OCI-LY3 (cell line): ENCODE results near the gene CASK.

Experiments used
- H2AFZ ChIP-seq: fragments of 200-600, 300-600 bp; shearing (Covaris generic); 2 replicates; pipeline ENCODE4 v1.6.0; 2014; ENCODE audit warnings: antibody characterized with exemption, low read depth, low read length
- H3K27ac ChIP-seq: fragments of 200-600, 300-600 bp; sonication (generic); 2 replicates; pipeline ENCODE4 v1.5.1; 2014; ENCODE audit warnings: mild to moderate bottlenecking, low read length, moderate library complexity, mixed read lengths
- H3K27me3 ChIP-seq: fragments of 200-600, 300-600 bp; sonication (generic); 2 replicates; pipeline ENCODE4 v1.6.1; 2014; ENCODE audit warnings: low read depth, low read length, mixed read lengths
- H3K36me3 ChIP-seq: fragments of 200-600, 300-600 bp; sonication (generic); replicated peaks from 2 replicates; pipeline ENCODE3; 2014; ENCODE audit warnings: low read depth, low read length, mixed read lengths
- H3K4me1 ChIP-seq: fragments of 300-600, 200-600 bp; sonication (generic); 2 replicates; pipeline ENCODE4 v1.6.1; 2014; ENCODE audit warnings: low read length, mixed read lengths
- H3K4me2 ChIP-seq: fragments of 200-600, 300-600 bp; sonication (generic); 2 replicates; pipeline ENCODE4 v1.6.1; 2014; ENCODE audit warnings: low read length, mixed read lengths
- H3K4me3 ChIP-seq: fragments of 300-600, 200-600 bp; sonication (generic); 2 replicates; pipeline ENCODE4 v1.5.1; 2014; ENCODE audit warnings: antibody characterized with exemption, mild to moderate bottlenecking, low read length, moderate library complexity
- H3K79me2 ChIP-seq: fragments of 300-600, 200-600 bp; shearing (Covaris generic); 2 replicates; pipeline ENCODE4 v1.6.1; 2014; ENCODE audit warnings: mild to moderate bottlenecking, low read length, mixed read lengths
- H3K9ac ChIP-seq: fragments of 300-600, 200-600 bp; shearing (Covaris generic); 2 replicates; pipeline ENCODE4 v1.6.0; 2014; ENCODE audit warnings: mild to moderate bottlenecking, low read length, moderate library complexity
- H3K9me3 ChIP-seq: fragments of 200-600, 300-600 bp; shearing (Covaris generic); 2 replicates; pipeline ENCODE4 v1.6.1; 2014; ENCODE audit warnings: low read length, mixed read lengths; ENCODE audit not compliant: insufficient read depth
- H4K20me1 ChIP-seq: fragments of 200-600, 300-600 bp; sonication (generic); 2 replicates; pipeline ENCODE4 v1.6.1; 2016; ENCODE audit warnings: low read length, mixed read lengths; ENCODE audit not compliant: insufficient read depth
- CTCF ChIP-seq: fragments of 200-600, 300-600 bp; sonication (generic); IDR thresholded peaks from 2 replicates; pipeline ENCODE4 v1.5.1; 2014; ENCODE audit warnings: antibody characterized with exemption, low read length, low read depth
- EZH2phosphoT487 ChIP-seq: fragments of 200-600 bp; shearing (Covaris generic); IDR thresholded peaks from 2 replicates; pipeline ENCODE4 v1.6.1; 2018; ENCODE audit warnings: antibody characterized with exemption, mixed run types, low read depth

The CASK gene

GRCh38 chrX:41862562-41863184 lies 60.7 kb downstream of the CASK start:
- Histone ChIP-seq H4K20me1 (peaks cover 24% of the 10 kb centered on the region; the same call in 1 of the 2 replicates), H3K9me3 (no peaks in the 10 kb centered on the region), H3K27ac (no peak overlapping the region), H3K9ac (no peak overlapping the region), H3K36me3 (no peaks in the 10 kb centered on the region), H3K27me3 (no peaks in the 10 kb centered on the region), H3K4me1 (peaks cover 9% of the 10 kb centered on the region; the same call in 1 of the 2 replicates), H2AFZ (no peak overlapping the region), H3K4me3 (no peak overlapping the region), H3K4me2 (no peak overlapping the region), H3K79me2 (peaks cover 59% of the 10 kb centered on the region)
- TF ChIP-seq EZH2phosphoT487 (no peak), CTCF (no peak)

GRCh38 chrX:41858161-41858775 lies 65.1 kb downstream of the CASK start:
- Histone ChIP-seq H3K9me3 (no peaks in the 10 kb centered on the region), H3K27ac (no peak overlapping the region), H3K9ac (no peak overlapping the region), H3K79me2 (peaks cover 77% of the 10 kb centered on the region), H3K36me3 (no peaks in the 10 kb centered on the region), H3K27me3 (no peaks in the 10 kb centered on the region), H3K4me1 (peaks cover 26% of the 10 kb centered on the region), H3K4me2 (no peak overlapping the region), H2AFZ (no peak overlapping the region), H3K4me3 (no peak overlapping the region), H4K20me1 (peaks cover 35% of the 10 kb centered on the region)
- TF ChIP-seq CTCF = no peak
- no peak for TF ChIP-seq EZH2phosphoT487

DNA sequence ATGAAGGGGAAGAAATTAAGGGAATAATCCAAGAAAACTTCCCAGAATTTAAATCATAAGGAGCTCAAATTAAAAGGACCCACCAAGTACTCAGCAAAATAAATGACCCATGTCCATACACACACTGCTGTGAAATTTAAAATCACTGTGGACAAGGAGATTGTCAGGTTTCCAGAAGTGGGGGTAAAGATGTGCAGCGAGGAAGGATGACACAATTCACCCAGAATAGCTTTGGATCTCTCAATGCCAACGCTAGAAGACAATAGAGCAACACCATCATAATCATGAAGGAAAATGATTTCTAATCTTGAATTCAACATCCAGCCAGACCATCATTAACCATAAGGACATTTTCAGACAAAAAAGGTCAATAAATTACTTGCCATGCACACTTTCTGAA lies 65.7 kb downstream of the CASK start:
- H3K79me2 ChIP-seq = peaks cover 71% of the 10 kb centered on the region
- no peak overlapping the region for H3K27ac ChIP-seq
- H4K20me1 ChIP-seq = peaks cover 29% of the 10 kb centered on the region
- H3K9ac ChIP-seq = no peak overlapping the region
- no peaks in the 10 kb centered on the region for H3K27me3 ChIP-seq
- H3K4me2 ChIP-seq = no peak overlapping the region; the same call in 1 of the 2 replicates
- no peak overlapping the region for H3K4me3 ChIP-seq
- no peaks in the 10 kb centered on the region for H3K36me3 ChIP-seq
- no peaks in the 10 kb centered on the region for H3K9me3 ChIP-seq
- H3K4me1 ChIP-seq = peaks cover 26% of the 10 kb centered on the region
- no peak overlapping the region for H2AFZ ChIP-seq
- TF ChIP-seq CTCF (no peak), EZH2phosphoT487 (no peak)

GRCh38 chrX:41846714-41847113 lies 76.6 kb downstream of the CASK start:
- peaks cover 43% of the 10 kb centered on the region for H3K36me3 ChIP-seq
- H3K27ac ChIP-seq = no peak overlapping the region
- H4K20me1 ChIP-seq = no peaks in the 10 kb centered on the region
- no peak overlapping the region for H3K4me3 ChIP-seq
- H3K4me1 ChIP-seq = no peaks in the 10 kb centered on the region
- no peak overlapping the region for H3K9ac ChIP-seq
- H3K9me3 ChIP-seq = no peaks in the 10 kb centered on the region; the same call in 1 of the 2 replicates
- no peak for TF ChIP-seq CTCF
- no peak for TF ChIP-seq EZH2phosphoT487
- no peak overlapping the region for H2AFZ ChIP-seq
- no peak overlapping the region for H3K4me2 ChIP-seq
- H3K27me3 ChIP-seq = no peaks in the 10 kb centered on the region
- H3K79me2 ChIP-seq = no peaks in the 10 kb centered on the region
